HG03097 (cell line): ENCODE data around the gene GPATCH2.

Experiments used
- ATAC-seq: cut with Tn5 transposase; IDR thresholded peaks from one replicate; pipeline ENCODE4 v1.9.1; 2021; ENCODE audit not compliant: unreplicated experiment, low FRiP score

Gene GPATCH2

GRCh38 chr1:217630711-217631591, at the start of gene GPATCH2, which contains the start of gene SPATA17:
TSS of gene GPATCH2 (minus strand) at chr1:217631090. CDS start at chr1:217630971, 119 bp downstream.
TSS of gene SPATA17 (plus strand) at chr1:217631344. CDS start at chr1:217631379, 35 bp downstream.
- peak; percentile 97 for ATAC-seq

DNA sequence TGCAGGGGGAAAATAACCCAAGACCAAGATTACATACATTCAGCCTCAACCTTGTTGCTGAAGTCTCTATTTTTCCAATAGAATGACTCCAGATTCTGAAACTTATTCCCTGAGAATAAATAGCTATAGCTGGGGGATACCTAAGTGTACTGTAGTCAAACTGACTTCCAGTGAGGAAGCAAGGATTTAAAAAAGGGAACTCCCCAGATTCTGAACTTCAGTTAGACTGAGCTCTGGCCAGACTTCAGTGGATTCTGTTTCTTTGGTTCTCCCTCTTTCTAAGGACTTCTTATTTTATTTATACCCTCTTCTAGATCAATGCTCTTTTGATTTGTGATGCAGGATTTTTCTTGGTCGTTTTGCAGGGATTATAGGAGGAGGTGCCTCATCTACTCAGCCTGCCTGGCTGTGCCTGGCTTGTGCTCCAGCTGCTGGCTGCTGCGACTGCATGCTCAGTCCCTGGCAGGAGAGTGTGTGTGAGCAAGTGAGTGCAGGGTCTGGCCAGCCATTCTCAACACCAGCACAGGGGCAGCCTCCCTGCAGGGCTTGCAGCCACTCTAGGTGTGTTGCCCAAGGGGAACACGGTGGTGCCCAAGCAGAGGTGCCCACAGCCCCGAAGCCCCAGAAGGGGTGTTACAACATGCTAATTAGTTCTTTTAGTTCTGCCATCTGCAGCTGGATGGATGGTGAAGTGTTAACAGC, 43.3 kb upstream of the GPATCH2 start:
- no peak for ATAC-seq

- ATAC-seq: no peak
Measured at GRCh38 chr1:217673387-217673786, 42.5 kb upstream of the GPATCH2 start.

DNA sequence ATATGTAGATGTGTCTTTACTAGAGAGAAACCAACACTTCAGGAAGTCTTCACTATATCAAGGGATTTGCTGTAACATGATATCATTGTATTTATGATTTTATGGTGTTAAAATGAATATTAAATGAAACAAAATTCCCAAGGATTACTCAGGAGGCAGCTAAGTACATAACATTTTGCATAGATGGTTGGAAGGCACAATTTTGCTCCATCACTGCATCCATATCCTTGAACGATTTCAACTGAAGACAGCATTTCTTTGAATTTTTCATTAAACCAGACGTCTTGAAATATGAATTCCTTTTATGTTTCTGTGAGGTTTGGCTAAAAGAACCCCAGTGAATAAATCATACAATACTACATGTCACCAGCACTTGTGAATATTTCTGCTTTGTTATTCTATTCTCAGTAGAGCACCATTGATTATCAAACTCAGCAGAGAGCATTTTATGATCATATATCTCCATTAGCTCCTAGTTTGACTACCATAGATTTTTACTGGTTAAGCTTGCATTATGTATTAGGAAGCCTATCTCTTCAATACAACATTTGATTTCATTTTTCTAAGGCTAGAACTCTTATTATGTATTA, 37.6 kb upstream of the GPATCH2 start:
- ATAC-seq: no peak

DNA sequence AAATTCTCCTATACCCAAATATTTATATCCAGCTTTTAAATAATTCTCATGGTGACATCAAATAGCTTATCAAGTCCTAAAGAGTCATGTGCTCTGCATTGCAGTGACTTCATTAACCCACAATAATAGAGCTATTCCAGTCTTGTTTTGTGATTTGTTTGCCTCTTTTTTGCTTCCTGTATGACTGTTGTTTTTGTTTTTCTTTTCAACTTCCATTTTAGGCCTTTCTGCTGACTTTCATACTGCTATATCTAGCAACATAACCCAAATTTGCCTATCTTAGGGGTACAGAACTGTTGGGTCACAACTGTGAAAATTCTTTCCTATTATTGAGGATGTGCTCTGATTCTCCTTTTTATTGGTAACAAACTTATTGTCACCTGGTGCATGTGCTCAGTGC, 30.5 kb upstream of the GPATCH2 start:
- ATAC-seq: no peak

DNA sequence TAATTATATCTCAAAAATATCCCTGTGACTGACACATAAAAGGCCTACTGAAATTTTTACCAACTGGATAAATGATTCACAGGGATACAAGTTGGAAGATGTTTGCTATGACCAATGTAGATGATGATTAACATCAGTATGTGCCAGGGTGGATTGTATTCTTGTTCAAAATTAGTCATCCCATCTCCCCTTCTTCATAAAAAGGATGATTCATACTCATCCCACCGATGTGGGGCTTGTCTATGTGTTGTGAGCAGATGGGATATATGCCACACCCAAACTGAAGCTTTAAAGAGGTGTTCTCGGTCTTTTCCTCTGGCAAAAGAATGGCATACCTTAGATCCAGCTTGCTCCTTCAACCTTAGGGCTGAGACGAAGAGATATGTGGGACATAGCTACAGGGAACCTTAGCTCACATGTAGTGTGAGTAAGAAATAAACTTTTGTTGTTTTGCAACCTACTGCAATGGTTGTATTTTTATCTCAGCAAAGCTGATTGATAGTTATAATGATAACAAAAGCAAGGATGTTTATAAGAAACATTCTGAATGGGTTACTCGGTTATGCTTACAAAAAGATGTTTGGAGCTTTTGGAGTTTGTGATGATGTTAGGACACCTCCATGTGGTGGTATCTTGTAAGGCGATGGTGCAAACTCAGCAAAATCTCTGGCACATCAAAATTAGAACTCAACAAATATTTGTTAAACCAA, 29.6 kb upstream of the GPATCH2 start:
- ATAC-seq: peak; percentile 52

GRCh38 chr1:217650674-217651073, 19.8 kb upstream of the GPATCH2 start:
- no peak for ATAC-seq

DNA sequence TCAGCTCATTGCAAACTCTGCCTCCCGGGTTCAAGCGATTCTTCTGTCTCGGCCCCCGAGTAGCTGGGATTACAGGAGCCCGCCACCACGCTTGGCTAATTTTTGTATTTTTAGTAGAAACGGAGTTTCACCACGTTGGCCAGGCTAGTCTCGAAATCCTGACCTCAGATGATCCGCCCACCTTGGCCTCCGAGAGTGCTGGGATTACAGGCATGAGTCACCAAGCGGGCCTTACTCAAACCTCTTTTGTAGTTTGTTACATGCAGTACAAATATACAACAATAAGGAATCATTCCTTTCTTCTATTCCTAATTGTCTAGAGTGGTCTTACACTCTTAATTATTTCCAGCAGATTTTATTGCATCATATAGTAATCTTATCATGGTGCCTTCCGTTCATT, 16.9 kb upstream of the GPATCH2 start:
- no peak for ATAC-seq

DNA sequence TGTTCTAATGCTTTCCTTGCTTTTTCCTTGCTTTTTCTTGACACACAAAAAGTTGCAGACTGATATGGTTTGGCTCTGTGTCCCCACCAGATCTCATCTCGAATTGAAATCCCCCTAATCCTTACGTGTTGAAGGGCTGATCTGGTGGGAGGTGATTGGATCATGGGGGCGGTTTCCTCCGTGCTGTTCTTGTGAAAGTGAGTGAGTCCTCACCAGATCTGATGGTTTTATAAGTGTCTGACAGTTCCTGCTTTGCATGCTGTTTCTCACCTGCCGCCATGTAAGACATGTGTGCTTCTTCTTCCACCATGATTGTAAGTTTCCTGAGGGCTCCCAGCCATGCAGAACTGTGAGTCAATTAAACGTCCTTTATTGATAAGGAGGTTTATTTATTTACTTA, 11.6 kb upstream of the GPATCH2 start:
- no peak for ATAC-seq

GRCh38 chr1:217627431-217627830, 3.5 kb downstream of the GPATCH2 start:
- ATAC-seq: no peak

DNA sequence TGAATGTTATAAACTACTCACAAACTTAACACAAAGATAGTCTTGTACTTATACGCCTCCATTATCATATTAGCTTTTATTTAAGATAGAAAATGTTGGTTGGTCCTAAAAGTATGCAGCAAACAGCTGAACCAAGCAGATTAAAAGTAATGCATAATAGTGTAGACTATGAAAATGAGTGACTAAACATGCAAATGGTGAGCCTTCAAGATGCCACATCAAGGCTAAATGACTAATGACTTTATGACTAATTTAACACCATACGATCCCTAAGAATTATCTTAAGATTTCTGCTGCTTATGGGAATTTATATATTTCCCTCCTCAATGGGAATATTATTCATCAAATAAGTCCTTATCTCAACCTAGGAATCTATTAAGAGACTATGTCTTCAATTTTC, 4.6 kb downstream of the GPATCH2 start:
- no peak for ATAC-seq

GRCh38 chr1:217622042-217622441, 8.8 kb downstream of the GPATCH2 start:
- ATAC-seq: peak; percentile 36

GRCh38 chr1:217620814-217621213, 10.1 kb downstream of the GPATCH2 start:
- peak; percentile 100 for ATAC-seq

- no peak for ATAC-seq
Measured at GRCh38 chr1:217617126-217617525, 13.8 kb downstream of the GPATCH2 start.

- no peak for ATAC-seq
Measured at GRCh38 chr1:217614200-217614712, 16.6 kb downstream of the GPATCH2 start.

- ATAC-seq: no peak
Measured at GRCh38 chr1:217605390-217605789, 25.5 kb downstream of the GPATCH2 start.

GRCh38 chr1:217602380-217602779, 28.5 kb downstream of the GPATCH2 start:
- ATAC-seq: no peak

GRCh38 chr1:217599154-217599553, 31.7 kb downstream of the GPATCH2 start:
- ATAC-seq: no peak

DNA sequence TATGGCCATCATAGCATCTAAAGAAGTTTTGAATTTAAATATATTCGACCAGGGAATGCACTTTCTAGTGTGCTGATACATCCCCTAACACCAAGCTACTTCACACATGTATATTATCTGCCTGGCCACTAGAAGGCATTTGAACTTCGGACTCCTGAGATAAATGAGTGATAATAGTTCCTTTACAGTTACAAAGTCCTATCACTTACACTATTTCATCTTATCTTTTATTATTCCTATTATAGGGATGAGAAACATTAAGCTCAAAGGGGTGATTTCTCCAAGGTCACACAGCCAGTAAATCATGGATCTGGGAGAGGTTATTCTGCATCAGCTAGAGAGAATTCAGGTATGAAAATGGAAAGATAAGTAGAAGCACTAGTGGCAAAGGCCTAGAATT, 40.3 kb downstream of the GPATCH2 start:
- no peak for ATAC-seq

GRCh38 chr1:217586586-217586985, 44.3 kb downstream of the GPATCH2 start:
- no peak for ATAC-seq
